Astrocyte of the spinal cord (primary cell): ENCODE measurements around the gene CCDC8.
"Not testable (repeated sequence)": the region's sequence is repeated elsewhere in the genome, so short reads cannot be mapped to it uniquely, and the experiment has no call there.

Experiments
- DNase-seq: peaks from one replicate; pipeline ENCODE4 v3.0.0; 2011; ENCODE audit warnings: low read depth, low spot score
- H3K4me3 ChIP-seq: 2 replicates; pipeline ENCODE4 v1.5.1; 2011; ENCODE audit warnings: low read depth, mild to moderate bottlenecking, low read length, moderate library complexity
- CTCF ChIP-seq: IDR thresholded peaks from 2 replicates; pipeline ENCODE4 v1.5.1; 2012; ENCODE audit warnings: low read depth, mild to moderate bottlenecking, low read length, inconsistent platforms
- in situ Hi-C: cut with HindIII; loops from 2 replicates; pipeline ENCODE4 v1.10.0; 2017; ENCODE audit warnings: low sequenced_read_pairs

CCDC8 gene

DNA sequence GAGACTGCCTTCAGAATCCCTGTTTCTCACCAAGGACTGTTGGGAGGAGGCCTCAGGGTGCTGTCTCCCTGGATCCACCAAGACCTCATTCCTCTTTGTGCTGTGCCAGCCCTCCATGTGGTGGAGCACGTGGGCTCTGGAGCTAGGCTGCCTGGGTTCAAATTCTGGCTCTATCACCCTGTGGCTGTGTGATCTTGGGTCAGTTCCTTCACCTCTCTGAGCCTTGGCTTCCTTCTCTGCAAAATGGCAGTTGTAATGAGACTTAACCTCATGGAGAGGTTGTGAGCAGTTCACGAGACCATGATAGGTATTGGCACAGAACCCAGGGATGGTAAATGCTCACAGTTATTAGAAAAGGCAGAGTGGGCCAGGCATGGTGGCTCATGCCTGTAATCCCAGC, 9.0 kb upstream of the CCDC8 start:
- no peak for DNase-seq
- no peak overlapping the region for H3K4me3 ChIP-seq
- TF ChIP-seq CTCF = no peak
- in situ Hi-C loops = no loop called here

GRCh38 chr19:46420056-46420455, 6.7 kb upstream of the CCDC8 start:
- H3K4me3 ChIP-seq = no peak overlapping the region
- DNase-seq = no peak
- no peak for TF ChIP-seq CTCF
- in situ Hi-C loops = no loop called here

- in situ Hi-C loops = not testable (repeated sequence)
- H3K4me3 ChIP-seq = peak overlapping the region; percentile 26
- peak; percentile 94 for DNase-seq
Observed at GRCh38 chr19:46415804-46416709, 2.7 kb upstream of the CCDC8 start.

DNA sequence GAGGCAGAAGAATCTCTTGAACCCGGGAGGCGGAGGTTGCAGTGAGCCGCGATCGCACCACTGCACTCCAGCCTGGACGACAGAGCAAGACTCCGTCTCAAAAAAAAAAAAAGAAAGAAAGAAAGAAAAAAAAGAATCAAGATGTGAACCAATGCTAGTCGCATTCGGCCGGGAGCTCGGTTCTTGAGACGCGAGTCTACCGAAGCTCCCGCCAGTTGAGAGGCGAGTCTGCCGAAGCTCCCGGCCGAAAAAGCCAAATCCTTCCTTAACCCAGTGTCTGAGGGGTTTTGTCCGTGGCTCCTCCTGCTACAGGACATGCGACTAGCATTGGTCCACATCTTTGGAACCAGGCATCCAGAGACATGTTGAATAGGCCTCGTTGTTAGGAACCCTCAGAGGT, 1.5 kb upstream of the CCDC8 start:
- H3K4me3 ChIP-seq, in situ Hi-C loops, DNase-seq: not testable (repeated sequence)

- in situ Hi-C loops = no loop called here
- H3K4me3 ChIP-seq = peak overlapping the region; percentile 71
- TF ChIP-seq CTCF = no peak
Observed at GRCh38 chr19:46412650-46413261, 608 bp downstream of the CCDC8 start.

GRCh38 chr19:46411925-46412649, 1.3 kb downstream of the CCDC8 start:
- H3K4me3 ChIP-seq = peak overlapping the region; percentile 71
- in situ Hi-C loops = no loop called here
- DNase-seq = no peak
- TF ChIP-seq CTCF = no peak

More at GRCh38 chr19:46412650-46413261, 608 bp downstream of the CCDC8 start:
- DNase-seq = no peak

DNA sequence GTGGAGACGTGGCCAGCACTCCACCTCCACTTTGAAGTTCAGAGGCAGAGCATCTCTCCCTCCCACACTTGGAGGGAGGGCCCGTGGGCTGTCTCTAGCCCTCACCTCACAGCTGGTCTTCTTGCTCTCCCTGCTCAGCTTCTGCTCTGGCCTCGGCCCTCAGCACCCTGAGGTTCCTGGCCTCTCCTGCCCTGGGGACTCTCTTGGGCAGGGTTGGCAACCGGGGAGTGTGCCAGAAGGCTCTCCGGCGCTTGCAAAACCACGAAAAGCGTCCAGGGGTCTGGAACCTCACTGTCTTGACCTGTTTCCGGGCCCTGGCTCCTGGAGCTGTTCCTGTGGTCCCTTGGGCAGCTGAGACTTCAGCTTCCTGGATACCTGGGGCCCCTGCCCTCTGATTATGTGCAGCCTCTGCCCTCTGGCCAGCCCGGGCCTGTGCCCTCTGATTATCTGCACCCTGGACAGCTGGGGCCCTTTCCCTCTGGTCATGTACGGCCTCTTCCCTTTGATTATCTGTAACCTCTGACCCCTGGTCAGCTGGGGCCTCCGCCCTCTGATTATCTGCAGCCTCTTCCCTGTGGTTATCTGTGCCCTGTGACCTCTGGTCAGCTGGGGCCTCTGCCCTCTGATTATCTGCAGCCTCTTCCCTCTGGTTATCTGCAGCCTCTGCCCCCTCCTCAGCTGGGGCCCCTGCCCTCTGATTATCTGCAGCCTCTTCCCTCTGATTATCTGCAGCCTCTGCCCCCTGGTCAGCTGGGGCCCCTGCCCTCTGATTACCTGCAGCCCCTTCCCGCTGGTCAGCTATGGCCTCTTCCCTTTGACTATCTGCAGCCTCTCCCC, 2.1 kb downstream of the CCDC8 start:
- in situ Hi-C loops = no loop called here
- peak overlapping the region; percentile 71 for H3K4me3 ChIP-seq
- no peak for TF ChIP-seq CTCF
- no peak for DNase-seq
